Mesendoderm (in vitro differentiated cells): ENCODE data around the gene KCNJ4.

Experiments
- DNase-seq: peaks from one replicate; pipeline ENCODE4 v3.0.0; 2013
- H2AK5ac ChIP-seq: 2 replicates; pipeline ENCODE4 v1.6.1; 2013; ENCODE audit warnings: low read length, inconsistent platforms
- H2BK120ac ChIP-seq: 2 replicates; pipeline ENCODE4 v1.6.1; 2013; ENCODE audit warnings: low read depth, mild to moderate bottlenecking, low read length, moderate library complexity, mixed read lengths
- H2BK15ac ChIP-seq: replicated peaks from 2 replicates; pipeline ENCODE4 v1.6.1; 2013; ENCODE audit warnings: low read depth, mild to moderate bottlenecking, moderate library complexity
- H2BK5ac ChIP-seq: 2 replicates; pipeline ENCODE4 v1.6.1; 2013; ENCODE audit warnings: low read length, inconsistent platforms
- H3K18ac ChIP-seq: 2 replicates; pipeline ENCODE4 v1.6.1; 2013; ENCODE audit warnings: mild to moderate bottlenecking, low read length, mixed read lengths
- H3K23ac ChIP-seq: one replicate; pipeline ENCODE4 v1.6.1; 2013; ENCODE audit warnings: low read length
- H3K27ac ChIP-seq: 2 replicates; pipeline ENCODE4 v1.5.1; 2013; ENCODE audit warnings: low read depth, mild to moderate bottlenecking, inconsistent platforms, low read length, moderate library complexity
- H3K27me3 ChIP-seq: 2 replicates; pipeline ENCODE4 v1.6.1; 2013; ENCODE audit warnings: low read length, control low read depth, mild to moderate bottlenecking, inconsistent platforms; ENCODE audit not compliant: insufficient read depth, poor library complexity
- H3K36me3 ChIP-seq: 2 replicates; pipeline ENCODE4 v1.6.1; 2013; ENCODE audit warnings: low read length, inconsistent platforms; ENCODE audit not compliant: control insufficient read depth, insufficient read depth
- H3K4ac ChIP-seq: one replicate; pipeline ENCODE4 v1.6.1; 2013; ENCODE audit warnings: low read depth, mild to moderate bottlenecking, low read length, moderate library complexity
- H3K4me1 ChIP-seq: 2 replicates; pipeline ENCODE4 v1.6.1; 2013; ENCODE audit warnings: low read depth, low read length, inconsistent platforms; ENCODE audit not compliant: control insufficient read depth
- H3K4me2 ChIP-seq: 2 replicates; pipeline ENCODE4 v1.6.1; 2013; ENCODE audit warnings: low read length
- H3K4me3 ChIP-seq: 2 replicates; pipeline ENCODE4 v1.5.1; 2013; ENCODE audit warnings: mild to moderate bottlenecking, low read length
- H3K56ac ChIP-seq: one replicate; pipeline ENCODE4 v1.6.1; 2013; ENCODE audit warnings: low read length
- H3K79me1 ChIP-seq: 2 replicates; pipeline ENCODE4 v1.6.1; 2013; ENCODE audit warnings: low read length, inconsistent platforms
- H3K79me2 ChIP-seq: 2 replicates; pipeline ENCODE4 v1.6.1; 2013; ENCODE audit warnings: mild to moderate bottlenecking, low read length; ENCODE audit not compliant: control insufficient read depth, insufficient read depth
- H3K9ac ChIP-seq: 2 replicates; pipeline ENCODE4 v1.6.1; 2013; ENCODE audit warnings: low read length, inconsistent platforms
- H4K5ac ChIP-seq: one replicate; pipeline ENCODE4 v1.6.1; 2013; ENCODE audit warnings: low read length
- H4K8ac ChIP-seq: one replicate; pipeline ENCODE4 v1.6.1; 2013; ENCODE audit warnings: low read depth, mild to moderate bottlenecking, control low read depth, low read length, moderate library complexity
- WGBS: extraction: QIAGEN DNeasy Blood & Tissue Kit; methylation state at CpG from one replicate; pipeline ENCODE4 v1.1.7; 2013; ENCODE audit warnings: low lambda C conversion rate, missing lambda C conversion rate; ENCODE audit not compliant: insufficient coverage; ENCODE audit errors: extremely low coverage; 5-methylcytosine and 5-hydroxymethylcytosine counted together

Gene KCNJ4

GRCh38 chr22:38415046-38415445, 40.0 kb downstream of the KCNJ4 start:
- H3K9ac ChIP-seq, result no peak overlapping the region
- no peak overlapping the region for H3K4ac ChIP-seq
- no peak overlapping the region for H3K56ac ChIP-seq
- H4K8ac ChIP-seq, result no peak overlapping the region
- H2AK5ac ChIP-seq, result no peak overlapping the region
- no peak overlapping the region for H3K27ac ChIP-seq
- H2BK5ac ChIP-seq, result no peak overlapping the region
- no peak overlapping the region for H3K4me3 ChIP-seq
- DNase-seq, result no peak
- H2BK15ac ChIP-seq, result no peak overlapping the region
- H3K4me2 ChIP-seq, result no peak overlapping the region
- no peak overlapping the region for H3K23ac ChIP-seq
- H2BK120ac ChIP-seq, result no peak overlapping the region
- no peak overlapping the region for H4K5ac ChIP-seq
- no CpG with 5 or more reads among the region's 12 CpGs for WGBS
- no peaks in the 10 kb centered on the region for H3K27me3 ChIP-seq
- H3K79me1 ChIP-seq, result no peaks in the 10 kb centered on the region
- no peaks in the 10 kb centered on the region for H3K36me3 ChIP-seq
- H3K79me2 ChIP-seq, result no peaks in the 10 kb centered on the region
- H3K4me1 ChIP-seq, result no peaks in the 10 kb centered on the region
- H3K18ac ChIP-seq, result no peak overlapping the region

DNA sequence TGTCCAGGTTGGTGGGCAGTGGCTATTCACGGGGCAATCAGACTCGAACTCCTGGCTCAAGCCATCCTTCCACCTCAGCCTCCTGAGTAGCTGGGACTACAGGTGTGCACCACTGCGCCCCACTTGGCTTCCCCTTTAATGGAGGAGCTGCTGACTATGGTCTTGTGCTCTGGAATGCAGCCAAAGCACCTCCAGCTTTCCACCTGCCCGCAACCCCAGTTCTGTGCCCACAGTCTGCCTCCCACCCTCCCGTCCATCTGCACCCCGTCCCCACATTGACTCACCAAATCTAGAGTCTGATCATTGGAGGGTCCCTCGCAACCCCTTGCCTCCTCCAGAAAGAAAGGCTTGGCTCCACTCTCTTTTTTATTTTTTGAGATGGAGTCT, 41.0 kb downstream of the KCNJ4 start:
- no peak overlapping the region for H2BK120ac ChIP-seq
- no peak overlapping the region for H4K8ac ChIP-seq
- H2AK5ac ChIP-seq, result no peak overlapping the region
- H3K18ac ChIP-seq, result no peak overlapping the region
- H3K27me3 ChIP-seq, result no peaks in the 10 kb centered on the region
- H3K27ac ChIP-seq, result no peak overlapping the region
- no peak overlapping the region for H3K4me2 ChIP-seq
- H3K23ac ChIP-seq, result no peak overlapping the region
- no CpG with 5 or more reads among the region's 7 CpGs for WGBS
- no peak overlapping the region for H2BK15ac ChIP-seq
- H3K79me2 ChIP-seq, result no peaks in the 10 kb centered on the region
- no peaks in the 10 kb centered on the region for H3K36me3 ChIP-seq
- H3K4me3 ChIP-seq, result no peak overlapping the region
- no peak overlapping the region for H3K56ac ChIP-seq
- no peaks in the 10 kb centered on the region for H3K4me1 ChIP-seq
- no peaks in the 10 kb centered on the region for H3K79me1 ChIP-seq
- H3K9ac ChIP-seq, result no peak overlapping the region
- H4K5ac ChIP-seq, result no peak overlapping the region
- no peak overlapping the region for H3K4ac ChIP-seq
- H2BK5ac ChIP-seq, result no peak overlapping the region
- DNase-seq, result no peak

GRCh38 chr22:38413085-38414008, 41.7 kb downstream of the KCNJ4 start:
- H3K79me2 ChIP-seq, result no peaks in the 10 kb centered on the region
- H3K4me3 ChIP-seq, result no peak overlapping the region
- H2BK5ac ChIP-seq, result no peak overlapping the region
- H3K36me3 ChIP-seq, result no peaks in the 10 kb centered on the region
- H3K4me2 ChIP-seq, result no peak overlapping the region
- no peak overlapping the region for H3K4ac ChIP-seq
- no peak overlapping the region for H4K5ac ChIP-seq
- no peaks in the 10 kb centered on the region for H3K79me1 ChIP-seq
- H2BK15ac ChIP-seq, result no peak overlapping the region
- no peak overlapping the region for H3K18ac ChIP-seq
- no peak overlapping the region for H2BK120ac ChIP-seq
- H3K4me1 ChIP-seq, result no peaks in the 10 kb centered on the region
- no peak overlapping the region for H4K8ac ChIP-seq
- H3K9ac ChIP-seq, result no peak overlapping the region
- H2AK5ac ChIP-seq, result no peak overlapping the region
- no peaks in the 10 kb centered on the region for H3K27me3 ChIP-seq
- no peak for DNase-seq
- no peak overlapping the region for H3K23ac ChIP-seq
- H3K27ac ChIP-seq, result no peak overlapping the region
- no peak overlapping the region for H3K56ac ChIP-seq
- WGBS, result no CpG with 5 or more reads among the region's 20 CpGs

- WGBS, result no CpG with 5 or more reads among the region's 45 CpGs
- H4K5ac ChIP-seq, result no peak overlapping the region
- H3K23ac ChIP-seq, result no peak overlapping the region
- H3K4me1 ChIP-seq, result no peaks in the 10 kb centered on the region
- H3K18ac ChIP-seq, result no peak overlapping the region
- DNase-seq, result no peak
- no peaks in the 10 kb centered on the region for H3K27me3 ChIP-seq
- no peak overlapping the region for H2AK5ac ChIP-seq
- H3K4me3 ChIP-seq, result no peak overlapping the region
- no peaks in the 10 kb centered on the region for H3K79me2 ChIP-seq
- no peak overlapping the region for H2BK120ac ChIP-seq
- no peak overlapping the region for H3K9ac ChIP-seq
- no peak overlapping the region for H3K4me2 ChIP-seq
- no peaks in the 10 kb centered on the region for H3K36me3 ChIP-seq
- H3K79me1 ChIP-seq, result no peaks in the 10 kb centered on the region
- no peak overlapping the region for H3K4ac ChIP-seq
- H3K27ac ChIP-seq, result no peak overlapping the region
- H3K56ac ChIP-seq, result no peak overlapping the region
- no peak overlapping the region for H2BK5ac ChIP-seq
- H2BK15ac ChIP-seq, result no peak overlapping the region
- H4K8ac ChIP-seq, result no peak overlapping the region
Observed at GRCh38 chr22:38412435-38413084, 42.4 kb downstream of the KCNJ4 start.

GRCh38 chr22:38411016-38411415, 44.0 kb downstream of the KCNJ4 start:
- H3K23ac ChIP-seq, result no peak overlapping the region
- no peak overlapping the region for H4K5ac ChIP-seq
- H4K8ac ChIP-seq, result no peak overlapping the region
- H3K9ac ChIP-seq, result no peak overlapping the region
- no peak overlapping the region for H3K4me3 ChIP-seq
- H3K4me1 ChIP-seq, result no peaks in the 10 kb centered on the region
- H3K18ac ChIP-seq, result no peak overlapping the region
- H2BK15ac ChIP-seq, result no peak overlapping the region
- WGBS, result no CpG with 5 or more reads among the region's 2 CpGs
- H3K79me2 ChIP-seq, result no peaks in the 10 kb centered on the region
- no peak overlapping the region for H3K4me2 ChIP-seq
- no peak overlapping the region for H2BK120ac ChIP-seq
- H3K27me3 ChIP-seq, result no peaks in the 10 kb centered on the region
- DNase-seq, result no peak
- H3K79me1 ChIP-seq, result no peaks in the 10 kb centered on the region
- H2AK5ac ChIP-seq, result no peak overlapping the region
- H3K27ac ChIP-seq, result no peak overlapping the region
- H3K36me3 ChIP-seq, result no peaks in the 10 kb centered on the region
- no peak overlapping the region for H2BK5ac ChIP-seq
- no peak overlapping the region for H3K4ac ChIP-seq
- H3K56ac ChIP-seq, result no peak overlapping the region
